GM19023 (cell line): Measurements from ENCODE around the gene MAN1B1.
"Not testable (repeated sequence)": the region's sequence is repeated elsewhere in the genome, so short reads cannot be mapped to it uniquely, and the experiment has no call there.

ENCODE experiments used
- ATAC-seq: cut with Tn5 transposase; IDR thresholded peaks from one replicate; pipeline ENCODE4 v1.9.1; 2021; ENCODE audit warnings: mild to moderate bottlenecking, moderate library complexity; ENCODE audit not compliant: unreplicated experiment

Gene MAN1B1

DNA sequence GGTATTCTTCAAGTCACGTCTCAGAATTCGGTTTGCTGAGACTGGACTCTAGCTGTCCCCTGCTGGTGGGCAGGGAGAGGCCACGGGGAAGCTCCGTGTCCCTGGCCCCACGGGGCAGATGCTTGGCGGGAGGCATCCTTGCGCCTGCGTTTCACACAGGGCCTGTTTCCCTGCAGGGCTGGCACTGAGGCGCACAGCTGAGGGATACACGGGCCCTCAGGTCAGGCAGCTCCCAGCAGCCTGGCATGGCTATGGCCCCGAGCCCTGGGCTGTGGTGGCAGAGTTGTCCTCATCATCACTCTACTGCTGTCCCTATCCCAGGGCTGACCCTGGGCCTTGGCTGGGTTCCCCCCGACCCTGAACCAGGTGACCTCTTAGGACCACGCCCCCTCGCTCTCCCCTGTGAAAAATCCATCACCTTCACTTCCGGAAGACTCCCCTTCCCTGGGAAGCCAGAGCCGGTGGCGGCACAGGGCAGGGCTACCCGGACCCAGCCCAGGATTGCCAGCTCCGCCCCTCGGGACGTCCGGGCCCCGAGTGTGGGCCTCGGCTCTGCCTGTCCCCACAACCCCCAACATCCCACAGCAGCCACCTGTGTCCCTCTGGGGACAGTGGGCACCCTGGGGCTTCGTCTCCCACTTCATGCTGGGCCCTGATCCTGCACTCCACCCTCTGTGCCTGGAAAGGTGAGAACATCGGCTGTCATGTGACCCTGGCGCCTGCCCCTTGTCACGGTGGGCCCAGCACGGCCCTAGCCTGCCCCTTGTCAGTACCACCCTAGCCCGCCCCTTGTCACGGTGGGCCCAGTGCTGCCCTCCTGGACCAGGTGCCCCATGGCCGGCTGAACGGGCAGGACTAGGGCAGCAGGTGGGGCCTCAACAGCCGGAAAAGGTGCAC is 22.7 kb downstream of the MAN1B1 start:
- ATAC-seq: no peak

DNA sequence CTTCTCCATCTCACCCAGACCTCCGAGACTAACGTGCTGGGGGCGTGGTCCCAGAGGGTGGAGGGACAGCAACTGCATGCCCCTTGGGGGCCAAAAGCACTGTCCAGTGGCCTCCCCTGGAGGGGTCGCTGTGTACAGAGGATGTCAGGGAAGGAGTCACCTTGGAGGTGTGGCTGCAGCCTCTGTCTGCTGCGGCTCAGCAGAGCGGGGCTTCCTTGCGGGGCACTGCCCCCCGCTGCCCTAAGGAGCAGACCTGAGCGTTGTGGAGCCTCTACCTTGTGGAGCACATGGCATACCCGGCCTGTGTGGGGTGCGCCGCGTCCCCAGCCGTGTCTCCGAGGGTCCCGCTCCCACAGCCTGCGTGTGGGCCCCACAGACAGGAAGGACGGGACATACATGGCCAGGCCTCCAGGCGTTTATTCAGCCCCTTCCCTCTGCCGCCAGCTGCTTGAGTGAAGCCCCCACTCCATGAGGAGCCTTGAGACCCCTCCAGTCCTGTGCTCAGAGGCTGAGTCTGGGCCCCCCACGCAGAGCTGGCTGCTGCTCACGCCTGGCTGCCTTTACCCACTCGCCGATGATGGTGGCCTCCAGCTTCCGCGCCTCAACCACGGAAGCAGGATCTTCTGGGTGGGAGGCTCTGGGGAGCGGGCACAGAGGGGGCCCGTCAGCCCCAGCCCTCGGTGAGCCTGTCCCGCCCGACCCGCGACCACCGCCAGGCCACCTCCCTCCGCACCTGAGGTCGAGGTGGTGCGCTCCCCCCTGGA is 23.5 kb downstream of the MAN1B1 start:
- no peak for ATAC-seq

GRCh38 chr9:137110911-137111787 is 24.4 kb downstream of the MAN1B1 start:
- no peak for ATAC-seq

DNA sequence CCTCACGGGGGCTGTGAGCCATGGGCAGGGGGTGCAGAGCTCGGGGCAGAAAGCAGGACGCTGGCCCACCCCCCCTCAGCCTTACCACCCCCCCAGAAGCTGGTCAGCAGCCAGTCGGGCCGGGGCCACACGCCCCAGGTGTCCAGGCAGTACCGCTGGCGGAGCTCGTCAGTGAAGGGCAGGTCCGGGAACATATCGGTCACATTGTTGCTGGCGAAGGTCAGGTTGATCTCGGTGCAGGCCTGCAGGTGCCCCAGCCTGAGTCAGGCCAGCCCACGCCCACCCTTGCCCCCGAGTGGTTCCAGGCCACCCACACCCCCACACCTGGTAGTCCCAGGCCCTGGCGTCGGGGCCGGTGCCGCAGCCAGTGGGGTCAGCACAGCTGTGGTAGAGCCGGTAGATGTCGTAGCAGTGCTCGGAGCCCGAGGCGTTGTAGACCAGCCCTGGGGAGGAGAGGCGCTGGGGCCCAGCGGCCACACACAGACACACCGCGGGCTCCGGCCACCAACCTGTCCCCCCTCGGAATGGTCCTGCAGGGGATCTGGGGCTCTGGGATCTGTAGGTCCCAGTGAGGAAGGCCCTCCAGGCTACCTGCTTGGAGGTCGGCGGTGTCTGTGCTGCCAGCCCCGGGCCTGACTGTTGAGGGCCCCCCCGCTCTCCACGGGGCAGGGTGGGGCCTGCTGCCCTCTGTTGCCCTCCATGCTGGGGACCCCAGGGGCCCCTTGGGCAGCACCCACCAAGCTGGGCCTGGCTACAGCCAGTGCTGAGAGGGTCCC is 25.2 kb downstream of the MAN1B1 start:
- no peak for ATAC-seq

DNA sequence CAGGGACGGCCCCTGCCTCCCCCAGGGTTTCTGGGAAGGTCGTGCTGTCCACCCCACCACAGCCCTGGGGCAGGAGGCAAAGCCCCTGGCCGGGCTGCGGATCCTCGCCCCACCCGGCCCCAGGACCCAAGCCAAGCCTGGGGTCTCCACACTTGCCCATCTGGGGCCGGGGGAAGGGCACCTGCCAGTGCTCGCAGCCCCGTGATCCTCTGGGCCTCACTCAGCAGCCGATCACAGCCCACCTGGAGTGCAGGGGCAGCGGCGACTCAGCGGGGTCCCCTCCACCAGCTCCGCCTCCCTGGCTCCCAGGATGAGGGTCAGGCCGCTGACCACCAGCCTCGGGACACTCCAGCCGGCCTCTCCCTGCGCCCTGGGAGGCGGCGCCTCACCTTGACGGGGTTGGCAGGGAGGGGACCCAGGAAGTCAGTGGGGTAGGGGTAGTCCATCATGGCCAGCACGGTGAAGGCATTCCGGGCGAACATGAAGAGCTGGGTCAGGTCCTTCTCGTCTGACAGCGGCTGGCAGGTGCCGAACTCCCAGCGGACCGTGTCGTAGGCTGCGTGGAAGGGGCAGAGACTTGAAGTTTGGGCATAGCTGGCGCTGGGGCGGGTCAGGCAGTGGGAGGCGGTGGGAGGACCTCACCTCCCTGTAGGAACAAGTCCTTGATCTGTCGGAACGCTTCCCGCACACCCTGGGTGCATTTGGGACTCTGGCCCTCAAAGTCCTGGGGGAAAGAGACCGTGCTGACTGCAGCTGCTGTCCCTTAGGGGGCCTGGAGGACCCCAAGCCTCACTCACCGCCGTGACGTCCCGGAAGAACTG is 26.0 kb downstream of the MAN1B1 start:
- no peak for ATAC-seq

DNA sequence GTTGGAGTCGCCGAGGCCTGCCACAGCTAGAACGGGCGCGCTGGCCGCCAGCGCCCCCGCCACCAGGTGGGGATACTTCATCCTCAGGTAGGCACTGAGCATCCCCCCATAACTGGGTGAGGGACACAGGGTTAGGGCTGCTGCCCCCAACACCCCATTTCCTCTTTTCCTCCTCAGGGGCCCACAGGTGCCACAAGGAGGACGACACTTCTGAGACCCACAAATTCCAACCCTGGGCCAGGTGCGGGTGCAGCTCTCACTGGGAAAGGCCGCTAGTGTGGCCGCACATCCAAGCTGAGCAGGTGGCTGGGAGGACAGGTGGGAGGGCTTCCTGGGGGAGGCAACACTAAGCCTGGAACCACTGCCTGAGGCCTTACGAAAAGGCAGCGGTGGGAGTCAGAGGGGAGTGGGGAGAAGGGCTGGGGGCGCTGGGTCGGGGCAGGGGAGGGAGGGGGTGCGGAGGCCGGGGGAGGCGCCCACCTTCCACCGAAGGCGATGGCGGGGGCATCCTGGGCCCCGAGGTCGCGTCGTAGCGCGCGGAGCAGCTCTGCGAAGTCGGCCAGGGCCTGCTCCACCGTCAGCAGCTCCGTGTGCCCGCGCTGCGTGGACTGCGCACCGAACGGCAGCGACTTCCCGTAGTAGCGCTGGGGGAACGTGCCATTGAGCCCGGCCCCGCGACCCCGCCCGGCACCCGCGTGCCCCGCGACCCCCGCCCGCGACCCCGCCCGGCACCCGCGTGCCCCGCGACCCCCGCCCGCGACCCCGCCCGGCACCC is 26.8 kb downstream of the MAN1B1 start:
- no peak for ATAC-seq

DNA sequence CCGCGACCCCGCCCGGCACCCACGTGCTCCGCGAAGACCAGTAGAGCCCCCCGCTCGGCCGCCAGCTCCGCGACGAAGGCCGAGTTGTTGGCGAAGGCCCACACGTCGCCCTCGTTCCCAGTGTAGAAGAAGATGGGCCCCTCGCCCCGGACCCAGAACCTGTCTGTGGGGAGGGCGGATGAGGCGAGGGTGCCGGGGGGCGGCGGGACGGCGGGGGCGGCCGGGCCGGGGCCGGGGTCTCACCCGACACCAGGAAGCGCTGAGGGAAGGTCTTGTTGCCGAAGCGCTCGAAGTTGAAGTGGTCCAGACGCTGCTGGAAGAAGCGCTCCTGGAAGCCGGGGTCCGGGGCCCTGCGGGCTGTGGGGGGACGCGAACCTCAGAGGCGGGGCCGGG is 27.4 kb downstream of the MAN1B1 start:
- ATAC-seq: no peak

GRCh38 chr9:137114613-137115393 is 28.0 kb downstream of the MAN1B1 start, which contains the start of gene DPP7:
Gene DPP7 (minus strand): TSS chr9:137114733. CDS start chr9:137114713, 20 bp downstream.
- peak; percentile 71 for ATAC-seq

DNA sequence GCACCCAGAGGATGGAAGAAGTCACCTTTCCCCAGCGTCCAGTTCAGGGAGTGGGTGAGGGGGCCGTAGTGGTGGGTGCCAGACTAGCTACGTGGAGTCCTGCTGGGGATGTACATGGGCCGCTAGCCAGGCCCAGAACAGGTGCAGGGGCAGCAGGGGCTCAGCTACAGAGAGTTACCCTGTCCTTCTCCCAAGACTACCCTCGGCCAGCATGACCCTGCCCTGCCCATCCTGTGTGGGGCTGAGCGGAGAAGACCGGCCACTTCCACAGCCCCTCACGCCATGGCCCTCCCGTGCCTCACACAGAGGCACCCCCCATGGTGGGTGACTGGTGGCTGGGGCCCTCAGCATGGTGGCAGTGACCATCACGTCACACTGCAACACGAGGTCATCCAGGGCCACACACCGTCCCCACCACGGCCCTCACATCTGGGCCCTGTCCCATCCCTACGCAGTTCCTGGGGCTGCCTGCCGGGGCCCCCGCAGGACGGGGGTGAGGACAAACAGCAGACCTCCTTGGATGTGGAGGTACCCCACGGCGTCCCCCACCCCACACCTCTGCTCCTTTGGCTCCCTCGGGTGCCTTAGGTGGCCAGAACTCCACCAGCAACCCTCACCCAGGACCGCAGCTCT is 28.7 kb downstream of the MAN1B1 start:
- no peak for ATAC-seq

- no peak for ATAC-seq
These were observed 29.3 kb downstream of the MAN1B1 start for GRCh38 chr9:137116027-137116507.

DNA sequence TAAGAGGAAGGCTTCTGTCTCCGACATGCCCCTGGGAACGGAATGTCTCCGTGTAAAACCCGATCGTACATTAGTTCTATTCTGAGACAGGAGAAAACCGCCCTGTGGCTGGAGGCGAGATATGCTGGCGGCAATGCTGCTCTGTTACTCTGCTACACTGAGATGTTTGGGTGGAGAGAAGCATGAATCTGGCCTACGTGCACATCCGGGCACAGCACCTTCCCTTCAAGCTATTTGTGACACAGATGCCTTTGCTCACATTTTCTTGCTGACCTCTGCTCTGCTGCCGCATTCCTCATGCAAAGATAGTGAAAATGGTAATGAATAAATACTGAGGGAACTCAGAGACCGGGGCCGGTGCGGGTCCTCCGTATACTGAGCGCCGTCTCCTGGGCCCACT is 29.9 kb downstream of the MAN1B1 start:
- no peak for ATAC-seq

DNA sequence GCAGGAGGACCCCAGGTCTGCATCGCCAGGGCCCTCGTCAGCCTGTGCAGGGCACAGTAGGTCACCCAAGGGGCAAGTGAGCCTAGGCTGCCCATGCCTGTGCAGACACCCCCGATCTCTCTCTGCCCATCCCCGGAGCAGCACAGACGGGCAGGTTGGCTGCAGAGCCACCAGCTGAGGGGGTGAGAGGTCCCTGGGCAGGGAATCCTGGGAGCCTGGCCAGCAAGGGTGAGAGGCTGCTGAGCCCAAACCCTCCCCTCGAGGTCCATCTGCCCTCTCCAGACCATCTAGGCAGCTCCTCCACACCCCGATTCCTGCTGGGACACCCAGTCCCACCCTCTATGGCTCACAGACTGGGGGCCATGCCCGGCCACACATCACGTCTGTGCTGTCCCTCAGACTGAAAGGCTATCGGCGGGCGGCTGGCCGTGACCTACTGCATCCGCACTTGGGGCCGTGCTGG is 30.5 kb downstream of the MAN1B1 start:
- ATAC-seq: no peak

GRCh38 chr9:137118092-137118603 is 31.4 kb downstream of the MAN1B1 start:
- not testable (repeated sequence) for ATAC-seq

- not testable (repeated sequence) for ATAC-seq
These were observed 35.4 kb downstream of the MAN1B1 start for GRCh38 chr9:137121927-137122795.

GRCh38 chr9:137122796-137123467 is 36.1 kb downstream of the MAN1B1 start:
- not testable (repeated sequence) for ATAC-seq
